ENCODE results near the gene DNMBP. TPM values are rescaled to one million over a fixed set of nuclear protein-coding genes. Genes with fewer than 3 reads are reported as not detected.
A peak's percentile ranks its signal among the peaks of the same experiment; 100 is the strongest.
"Not testable (repeated sequence)": the region's sequence is repeated elsewhere in the genome, so short reads cannot be mapped to it uniquely, and the experiment has no call there.

DNMBP gene
- total and polyA plus RNA-seq, 7 experiments from 2014 or later, result 0.40 to 8.5 (median 3.9) TPM

DNA sequence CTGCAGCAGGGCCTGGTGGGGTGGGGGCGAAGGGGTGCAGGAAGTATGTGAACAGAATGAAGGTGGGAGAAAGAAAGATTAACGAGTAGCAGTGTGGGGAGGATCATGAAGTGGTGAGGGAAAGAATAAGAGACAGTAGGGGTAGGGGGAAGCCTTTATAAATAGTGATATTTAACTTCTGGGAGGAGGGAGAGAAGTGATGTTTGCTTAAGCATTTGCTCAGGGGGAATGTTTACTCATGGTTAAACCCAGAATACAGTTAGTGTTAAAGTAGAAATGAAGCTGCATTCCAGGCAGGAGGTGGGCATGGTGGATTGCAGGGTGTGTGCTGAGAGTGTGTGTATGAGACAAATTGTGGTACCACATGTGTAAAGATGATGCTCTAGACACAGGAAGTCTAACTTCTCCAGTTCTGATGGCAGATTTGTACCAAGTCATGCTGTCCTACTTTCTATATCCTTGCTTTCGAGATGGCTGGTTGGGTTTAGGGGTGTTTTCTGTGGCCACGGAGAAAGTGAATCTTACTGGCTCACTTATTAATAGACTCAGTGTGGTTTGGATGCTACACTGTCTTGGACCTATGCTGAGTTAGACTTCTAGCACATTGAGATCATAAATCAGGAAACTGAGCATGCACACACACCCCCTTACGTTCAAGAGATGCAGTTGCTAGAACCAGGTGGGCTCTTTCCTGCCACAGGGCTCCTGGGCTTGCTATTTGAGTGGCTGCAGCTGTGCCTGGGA is 10.6 kb upstream of the DNMBP start:
- no peaks in the 10 kb centered on the region for H3K4me1 ChIP-seq (ENCODE audit: control insufficient read depth in 2 of 2, insufficient read depth in 2 of 2, low read length in 2 of 2)
- ChIA-PET CTCF (interaction anchor here (0.9 to 1.2 kb wide), 2 partner anchors 9 to 11 kb away, joined by 4 to 5 read pairs; partner anchors contain the start of gene DNMBP), POLR2A (no interaction called here)
- Mint-ChIP-seq H3K4me1 (peaks cover 0 to 9% (median 2%) of the 10 kb centered on the region in 7 donors), H3K4me3 (no peak overlapping the region), H3K27ac (no peak overlapping the region), H3K27me3 (peaks cover 0 to 24% (median 4%) of the 10 kb centered on the region in 5 donors), H3K36me3 (no peaks in the 10 kb centered on the region), H3K9me3 (peaks cover 0 to 1% (median 0%) of the 10 kb centered on the region in 11 donors)
- no peaks in the 10 kb centered on the region for H3K27me3 ChIP-seq (ENCODE audit: control insufficient read depth in 2 of 2, insufficient read depth in 2 of 2, low read length in 2 of 2)
- no peaks in the 10 kb centered on the region for H3K36me3 ChIP-seq (ENCODE audit: control insufficient read depth in 2 of 3, insufficient read depth in 3 of 3, low read length in 3 of 3)
- H3K4me3 ChIP-seq (ENCODE audit: low read length), result no peak overlapping the region
- no peak overlapping the region for H3K27ac ChIP-seq (ENCODE audit: low read depth, low read length)
- H3K9me3 ChIP-seq (ENCODE audit: control insufficient read depth in 2 of 3, low read length in 3 of 3), result no peaks in the 10 kb centered on the region
- intact Hi-C loops (cut with micrococcal nuclease), result no loop called here
- ATAC-seq (peak; percentile 40), DNase-seq (no peak)

DNA sequence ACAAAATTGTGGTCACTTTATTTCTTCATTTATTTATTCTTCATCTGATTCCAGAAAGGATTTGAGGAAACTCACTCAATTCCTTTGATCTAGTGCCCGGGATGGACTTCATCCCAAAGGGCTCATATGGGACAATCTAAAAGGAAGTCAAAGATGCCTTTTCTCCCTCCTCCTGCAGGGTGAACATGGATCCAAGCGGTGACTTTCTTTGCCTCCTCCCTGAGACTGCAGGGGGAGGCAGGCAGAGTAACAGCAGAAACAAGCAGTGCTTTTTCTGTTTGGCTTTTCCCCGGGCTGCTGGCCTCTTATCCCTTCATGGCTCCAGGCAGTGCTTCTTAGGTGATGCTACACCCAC is 10.0 kb upstream of the DNMBP start:
- intact Hi-C loops (cut with micrococcal nuclease), result loop anchor here in 1 of 2 donors (10.0 kb wide), 1 partner anchor 165 kb away; the partner anchor contains the start of gene ERLIN1

DNA sequence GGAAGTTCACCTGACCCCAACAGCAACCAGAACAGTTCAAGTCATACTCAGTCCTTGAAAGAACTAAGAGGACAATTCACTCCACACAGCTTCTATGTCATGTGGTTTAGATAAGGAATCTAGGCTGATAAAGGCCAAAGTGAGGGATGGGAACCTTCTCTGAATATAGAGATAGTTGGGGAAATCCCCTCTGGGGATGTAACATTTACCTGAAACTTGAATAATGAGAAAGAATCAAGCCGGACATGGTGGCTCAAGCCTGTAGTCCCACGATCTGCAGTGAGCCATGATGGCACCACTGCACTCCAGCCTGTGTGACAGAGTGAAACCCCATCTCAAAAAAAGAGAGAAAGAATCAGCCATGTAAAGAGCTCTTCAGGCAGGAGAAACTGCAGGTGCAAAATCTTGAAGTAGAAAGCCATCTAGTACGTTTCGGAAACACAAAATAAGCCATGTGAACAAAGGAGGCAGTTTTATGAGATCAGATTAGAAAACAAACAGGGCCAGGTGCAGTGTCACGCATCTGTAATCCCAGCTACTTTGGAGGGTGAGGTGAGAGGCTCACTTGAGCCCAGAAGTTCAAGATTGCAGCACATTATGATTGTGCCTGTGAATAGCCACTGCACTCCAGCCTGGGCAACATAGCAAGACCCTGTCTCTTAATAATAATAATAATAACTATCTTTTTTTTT is 4.5 kb upstream of the DNMBP start:
- intact Hi-C loops (cut with micrococcal nuclease), result loop anchor here in 1 of 2 donors (10.0 kb wide), 1 partner anchor 171 kb away; the partner anchor contains the start of gene ERLIN1
- POLR2A ChIA-PET, result no interaction called here
- H3K27ac Mint-ChIP-seq, result peak overlapping the region in 1 of 9 donors; percentile 44

More for the DNA sequence above, 10.0 kb upstream of the DNMBP start:
- no peak for DNase-seq
- no peaks in the 10 kb centered on the region for H3K36me3 Mint-ChIP-seq
- no peaks in the 10 kb centered on the region for H3K4me1 ChIP-seq (ENCODE audit: control insufficient read depth in 2 of 2, insufficient read depth in 2 of 2, low read length in 2 of 2)
- ATAC-seq, result no peak
- H3K9me3 Mint-ChIP-seq, result peaks cover 0 to 1% (median 0%) of the 10 kb centered on the region in 11 donors
- CTCF ChIA-PET, result no interaction called here
- H3K9me3 ChIP-seq (ENCODE audit: control insufficient read depth in 2 of 3, low read length in 3 of 3), result no peaks in the 10 kb centered on the region
- H3K27me3 ChIP-seq (ENCODE audit: control insufficient read depth in 2 of 2, insufficient read depth in 2 of 2, low read length in 2 of 2), result no peaks in the 10 kb centered on the region
- no peak overlapping the region for H3K4me3 Mint-ChIP-seq
- H3K27ac ChIP-seq (ENCODE audit: low read depth, low read length), result no peak overlapping the region
- POLR2A ChIA-PET, result no interaction called here
- no peak overlapping the region for H3K4me3 ChIP-seq (ENCODE audit: low read length)
- peaks cover 0 to 9% (median 2%) of the 10 kb centered on the region in 7 donors for H3K4me1 Mint-ChIP-seq
- H3K27me3 Mint-ChIP-seq, result peaks cover 0 to 22% (median 4%) of the 10 kb centered on the region in 5 donors
- no peaks in the 10 kb centered on the region for H3K36me3 ChIP-seq (ENCODE audit: control insufficient read depth in 2 of 3, insufficient read depth in 3 of 3, low read length in 3 of 3)
- no peak overlapping the region for H3K27ac Mint-ChIP-seq

DNA sequence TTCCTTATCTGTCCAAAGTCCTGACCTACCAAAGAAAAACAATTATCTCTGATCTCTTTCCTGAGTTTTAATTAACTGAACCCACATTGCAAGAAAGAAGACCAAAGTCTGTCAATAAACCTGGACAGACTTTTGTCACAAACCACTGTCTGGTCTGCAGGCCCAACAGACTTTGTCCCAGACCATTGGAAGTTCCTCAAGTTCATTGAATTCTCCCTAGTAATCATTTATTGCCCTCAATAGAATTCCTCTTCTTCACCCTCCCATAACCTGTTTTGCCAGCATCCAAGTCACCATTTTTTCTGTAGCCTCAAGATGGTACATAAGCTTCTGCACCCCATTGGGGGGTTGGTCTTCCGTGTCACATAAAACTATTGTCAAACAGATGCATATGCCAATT is 3.9 kb upstream of the DNMBP start:
- POLR2A ChIA-PET, result no interaction called here
- CTCF ChIA-PET, result interaction anchor here (0.5 kb wide), 1 partner anchor 573 kb away, joined by 3 read pairs; no protein-coding TSS in a partner anchor

More for the DNA sequence above, 4.5 kb upstream of the DNMBP start:
- H3K4me1 ChIP-seq (ENCODE audit: control insufficient read depth in 2 of 2, insufficient read depth in 2 of 2, low read length in 2 of 2), result peaks cover under 1 to 4% of the 10 kb centered on the region in 2 donors
- Mint-ChIP-seq H3K4me1 (peaks cover under 1 to 26% (median 11%) of the 10 kb centered on the region in 7 donors), H3K27me3 (peaks cover 0 to 31% (median 0%) of the 10 kb centered on the region in 5 donors), H3K9me3 (no peaks in the 10 kb centered on the region), H3K36me3 (no peaks in the 10 kb centered on the region), H3K4me3 (no peak overlapping the region)
- DNase-seq, result no peak
- no peak overlapping the region for H3K4me3 ChIP-seq (ENCODE audit: low read length)
- no peaks in the 10 kb centered on the region for H3K9me3 ChIP-seq (ENCODE audit: control insufficient read depth in 2 of 3, low read length in 3 of 3)
- no peak for ATAC-seq
- H3K27ac ChIP-seq (ENCODE audit: low read depth, low read length), result no peak overlapping the region
- CTCF ChIA-PET, result no interaction called here
- H3K36me3 ChIP-seq (ENCODE audit: control insufficient read depth in 2 of 3, insufficient read depth in 3 of 3, low read length in 3 of 3), result no peaks in the 10 kb centered on the region
- H3K27me3 ChIP-seq (ENCODE audit: control insufficient read depth in 2 of 2, insufficient read depth in 2 of 2, low read length in 2 of 2), result no peaks in the 10 kb centered on the region

DNA sequence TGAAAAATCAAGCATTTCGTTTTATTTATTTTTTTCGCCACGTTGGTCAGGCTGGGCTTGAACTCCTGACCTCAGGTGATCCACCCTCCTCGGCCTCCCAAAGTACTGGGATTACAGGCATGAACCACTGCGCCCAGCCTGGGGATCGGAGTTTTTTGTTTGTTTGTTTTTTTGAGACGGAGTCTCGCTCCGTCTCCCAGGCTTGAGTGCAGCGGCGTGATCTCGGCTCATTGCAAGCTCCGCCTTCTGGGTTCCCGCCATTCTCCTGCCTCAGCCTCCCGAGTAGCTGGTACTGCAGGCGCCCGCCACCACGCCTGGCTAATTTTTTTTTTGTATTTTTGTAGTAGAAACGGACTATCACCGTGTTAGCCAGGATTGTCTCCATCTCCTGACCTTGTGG is 2.2 kb upstream of the DNMBP start:
- not testable (repeated sequence) for H3K4me3 Mint-ChIP-seq
- intact Hi-C loops (cut with micrococcal nuclease), result loop anchor here in 1 of 2 donors (2.0 to 10.0 kb wide), 2 partner anchors 39 to 173 kb away; partner anchors contain the start of gene ERLIN1
- H3K4me1 Mint-ChIP-seq, result peaks cover 8 to 48% (median 30%) of the 10 kb centered on the region in 7 donors

More for the DNA sequence above, 3.9 kb upstream of the DNMBP start:
- Mint-ChIP-seq H3K27ac (peak overlapping the region in 2 of 9 donors; percentile 44 to 48), H3K27me3 (peaks cover 0 to 29% (median 0%) of the 10 kb centered on the region in 5 donors), H3K9me3 (no peaks in the 10 kb centered on the region), H3K4me3 (no peak overlapping the region), H3K36me3 (no peaks in the 10 kb centered on the region), H3K4me1 (peaks cover 7 to 31% (median 17%) of the 10 kb centered on the region in 7 donors)
- intact Hi-C loops (cut with micrococcal nuclease), result loop anchor here in 1 of 2 donors (10.0 kb wide), 1 partner anchor 171 kb away; the partner anchor contains the start of gene ERLIN1
- Histone ChIP-seq H3K27ac (ENCODE audit: low read depth, low read length) (no peak overlapping the region), H3K36me3 (ENCODE audit: control insufficient read depth in 2 of 3, insufficient read depth in 3 of 3, low read length in 3 of 3) (no peaks in the 10 kb centered on the region), H3K4me3 (ENCODE audit: low read length) (no peak overlapping the region), H3K27me3 (ENCODE audit: control insufficient read depth in 2 of 2, insufficient read depth in 2 of 2, low read length in 2 of 2) (no peaks in the 10 kb centered on the region), H3K4me1 (ENCODE audit: control insufficient read depth in 2 of 2, insufficient read depth in 2 of 2, low read length in 2 of 2) (peaks cover 7 to 9% of the 10 kb centered on the region in 2 donors), H3K9me3 (ENCODE audit: control insufficient read depth in 2 of 3, low read length in 3 of 3) (no peaks in the 10 kb centered on the region)
- DNase-seq, result no peak
- ATAC-seq, result no peak

DNA sequence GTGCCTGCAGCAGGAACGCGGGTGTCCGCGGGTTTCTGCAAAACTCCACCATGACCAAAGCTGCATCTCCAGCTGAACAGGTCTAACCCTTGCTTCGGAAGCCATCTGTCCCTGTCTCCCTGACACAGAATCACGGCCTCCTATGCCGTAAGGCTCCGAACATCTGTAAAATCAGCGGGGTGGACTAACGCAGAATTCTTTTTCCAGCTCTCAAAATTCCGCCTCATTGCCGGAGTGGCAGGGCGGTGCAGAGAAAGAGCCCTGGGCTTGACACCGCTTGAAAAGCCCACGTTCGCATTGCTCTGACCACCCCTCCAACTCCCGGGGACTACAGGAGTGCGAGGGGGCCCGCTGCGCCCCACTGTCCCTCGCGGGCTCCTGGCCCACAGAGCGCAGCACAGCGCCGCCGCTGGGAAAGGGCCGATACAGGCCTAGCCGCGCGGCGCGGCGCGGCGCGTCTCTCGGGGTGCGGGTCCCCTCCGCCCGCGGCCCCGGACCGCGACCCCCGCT is 409 bp downstream of the DNMBP start:
- CTCF ChIA-PET, result interaction anchor here (1.0 to 1.7 kb wide), 7 partner anchors 12 to 277 kb away, joined by 3 to 10 read pairs (median 3); partner anchors contain the start of gene CUTC
- peak; percentile 80 for ATAC-seq
- Histone ChIP-seq H3K27me3 (ENCODE audit: control insufficient read depth in 2 of 2, insufficient read depth in 2 of 2, low read length in 2 of 2) (no peaks in the 10 kb centered on the region), H3K4me1 (ENCODE audit: control insufficient read depth in 2 of 2, insufficient read depth in 2 of 2, low read length in 2 of 2) (peaks cover 10 to 12% of the 10 kb centered on the region in 2 donors), H3K27ac (ENCODE audit: low read depth, low read length) (no peak overlapping the region), H3K36me3 (ENCODE audit: control insufficient read depth in 2 of 3, insufficient read depth in 3 of 3, low read length in 3 of 3) (no peaks in the 10 kb centered on the region), H3K9me3 (ENCODE audit: control insufficient read depth in 2 of 3, low read length in 3 of 3) (no peaks in the 10 kb centered on the region), H3K4me3 (ENCODE audit: low read length) (peak overlapping the region; percentile 69)
- POLR2A ChIA-PET, result interaction anchor here (1.7 kb wide), 1 partner anchor 277 kb away, joined by 5 read pairs; the partner anchor contains the start of genes COX15 and CUTC
- peaks cover 8 to 52% (median 40%) of the 10 kb centered on the region in 7 donors for H3K4me1 Mint-ChIP-seq
- peak in 2 of 9 donors; percentile 12 to 23 for DNase-seq
- H3K4me3 Mint-ChIP-seq, result peak overlapping the region; percentile 82 to 97 (median 86)
- H3K36me3 Mint-ChIP-seq, result no peaks in the 10 kb centered on the region
- intact Hi-C loops (cut with micrococcal nuclease), result loop anchor here (1.0 to 10.0 kb wide), 10 partner anchors 15 to 1875 kb away; partner anchors contain the start of genes COX15 (in 2 of the 2), CUTC (in 2 of the 2), SLC25A28 (in 2 of the 2) and GOT1 (in 1 of the 2)
- no peaks in the 10 kb centered on the region for H3K9me3 Mint-ChIP-seq
- H3K27ac Mint-ChIP-seq, result peak overlapping the region in 4 of 9 donors; percentile 18 to 65 (median 32)
- H3K27me3 Mint-ChIP-seq, result peaks cover 0 to 35% (median 0%) of the 10 kb centered on the region in 5 donors

More for the DNA sequence above, 2.2 kb upstream of the DNMBP start:
- not testable (repeated sequence) for H3K9me3 ChIP-seq (ENCODE audit: control insufficient read depth in 2 of 3, low read length in 3 of 3); H3K4me3 ChIP-seq (ENCODE audit: low read length); H3K36me3 Mint-ChIP-seq; ATAC-seq; H3K27me3 ChIP-seq (ENCODE audit: control insufficient read depth in 2 of 2, insufficient read depth in 2 of 2, low read length in 2 of 2); DNase-seq; H3K27ac ChIP-seq (ENCODE audit: low read depth, low read length); H3K9me3 Mint-ChIP-seq; H3K36me3 ChIP-seq (ENCODE audit: control insufficient read depth in 2 of 3, insufficient read depth in 3 of 3, low read length in 3 of 3)
- H3K4me1 ChIP-seq (ENCODE audit: control insufficient read depth in 2 of 2, insufficient read depth in 2 of 2, low read length in 2 of 2), result peaks cover 10 to 12% of the 10 kb centered on the region in 2 donors
- ChIA-PET CTCF (interaction anchor here (0.6 to 1.9 kb wide), 4 partner anchors 9 to 575 kb away, joined by 4 to 5 read pairs (median 5); no protein-coding TSS in a partner anchor), POLR2A (interaction anchor here (0.6 kb wide), 1 partner anchor 164 kb away, joined by 3 read pairs; no protein-coding TSS in a partner anchor)
- Mint-ChIP-seq H3K27ac (peak overlapping the region in 2 of 9 donors; percentile 22 to 27), H3K27me3 (peaks cover 0 to 35% (median 0%) of the 10 kb centered on the region in 5 donors)
